NCI-H82 treated with DMSO at 0.1 percent for 48 hours (cell line): ENCODE measurements around the gene EDNRA.
"Not testable (repeated sequence)": the region's sequence is repeated elsewhere in the genome, so short reads cannot be mapped to it uniquely, and the experiment has no call there.

Source experiments
- DNase-seq: peaks from one replicate; lab custom pipeline; 2025; ENCODE audit not compliant: unreplicated experiment; lab: John Stamatoyannopoulos, UW

EDNRA gene

DNA sequence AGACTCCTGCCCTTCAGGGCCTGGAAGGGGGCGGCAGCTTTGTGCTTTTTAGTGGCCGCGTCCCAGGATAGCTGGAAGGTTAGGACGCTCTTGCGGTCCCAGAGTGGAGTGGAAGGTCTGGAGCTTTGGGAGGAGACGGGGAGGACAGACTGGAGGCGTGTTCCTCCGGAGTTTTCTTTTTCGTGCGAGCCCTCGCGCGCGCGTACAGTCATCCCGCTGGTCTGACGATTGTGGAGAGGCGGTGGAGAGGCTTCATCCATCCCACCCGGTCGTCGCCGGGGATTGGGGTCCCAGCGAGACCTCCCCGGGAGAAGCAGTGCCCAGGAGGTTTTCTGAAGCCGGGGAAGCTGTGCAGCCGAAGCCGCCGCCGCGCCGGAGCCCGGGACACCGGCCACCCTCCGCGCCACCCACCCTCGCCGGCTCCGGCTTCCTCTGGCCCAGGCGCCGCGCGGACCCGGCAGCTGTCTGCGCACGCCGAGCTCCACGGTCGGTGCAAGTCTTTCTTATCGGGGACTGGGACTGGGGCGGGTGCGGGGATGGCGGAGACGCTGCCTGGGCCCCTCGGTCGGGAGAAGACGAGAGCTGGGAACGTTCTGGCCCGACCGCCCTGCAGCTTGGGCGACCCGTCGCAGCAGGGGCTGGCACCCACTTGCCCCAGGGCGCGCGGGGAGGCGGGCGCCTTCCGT lies at the start of gene EDNRA:
TSS of gene EDNRA (plus strand) at position 207 of the 686 bp plus-strand sequence. CDS start 4,585 bp downstream, outside the sequence.
- DNase-seq = no peak

- DNase-seq = not testable (repeated sequence)
Measured at GRCh38 chr4:147434370-147434769, 46.5 kb upstream of the EDNRA start.

DNA sequence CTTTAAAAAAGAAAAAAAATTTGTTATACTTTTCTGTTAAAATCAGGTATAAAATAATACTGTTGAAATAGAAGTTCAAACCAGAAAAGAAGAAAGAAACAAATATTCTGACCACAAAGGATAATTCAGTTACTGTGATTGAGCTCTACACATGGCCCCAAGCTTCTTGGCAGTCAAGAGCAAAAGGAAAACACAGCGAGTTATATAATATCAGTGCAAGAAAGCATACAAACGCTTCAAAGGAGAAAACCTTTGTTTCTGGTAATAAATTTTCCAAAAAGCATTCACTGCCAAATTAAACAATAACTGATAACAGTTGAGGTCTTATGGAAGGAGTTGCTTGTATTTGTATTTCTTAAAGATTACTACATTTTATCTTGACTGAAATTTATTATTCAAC lies 40.5 kb upstream of the EDNRA start:
- DNase-seq = no peak

DNA sequence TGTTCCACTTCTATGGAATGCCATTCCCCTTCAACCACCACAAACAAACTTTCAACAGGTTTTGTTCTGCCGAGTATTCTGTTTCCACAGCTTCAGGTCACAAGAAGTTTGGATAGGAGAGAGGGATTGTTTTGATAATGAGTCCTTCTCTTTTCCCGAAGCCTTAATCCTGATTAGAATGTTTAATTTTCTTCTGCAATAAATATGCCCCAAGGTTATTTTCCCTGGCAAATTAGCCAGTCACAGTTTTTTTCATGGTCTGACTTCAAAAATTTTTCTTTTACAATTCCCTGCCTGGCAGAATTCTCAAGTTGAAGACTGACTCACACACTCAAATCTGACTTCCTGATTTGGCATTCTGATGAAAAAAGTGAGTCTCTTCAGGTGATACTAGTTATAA lies 33.1 kb upstream of the EDNRA start:
- no peak for DNase-seq

- no peak for DNase-seq
Measured at GRCh38 chr4:147453561-147454141, 27.2 kb upstream of the EDNRA start.

- DNase-seq = no peak
Measured at GRCh38 chr4:147456706-147457105, 24.2 kb upstream of the EDNRA start.

- DNase-seq = no peak
Measured at GRCh38 chr4:147461161-147461560, 19.7 kb upstream of the EDNRA start.

- DNase-seq = no peak
Measured at GRCh38 chr4:147463065-147463464, 17.8 kb upstream of the EDNRA start.

DNA sequence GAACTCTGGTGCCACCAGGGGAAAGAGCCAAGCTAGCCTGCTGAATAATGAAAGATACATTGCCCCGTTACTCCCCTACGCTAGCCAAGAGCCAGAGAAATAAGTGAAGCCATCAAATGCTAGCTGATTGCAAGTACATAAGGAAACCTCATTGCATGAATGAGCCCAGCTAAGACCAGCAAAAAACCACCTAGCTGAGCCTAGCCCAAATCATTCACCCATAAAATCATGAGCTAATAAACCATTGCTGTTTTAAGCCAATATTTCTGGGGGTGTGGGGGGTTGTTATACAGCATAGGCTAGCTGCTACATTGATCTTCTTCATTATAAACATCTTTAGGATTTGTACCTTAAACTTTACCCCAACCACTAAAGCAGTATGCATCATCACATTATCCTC lies 15.4 kb upstream of the EDNRA start:
- no peak for DNase-seq

- no peak for DNase-seq
Measured at GRCh38 chr4:147477439-147477838, 3.5 kb upstream of the EDNRA start.

DNA sequence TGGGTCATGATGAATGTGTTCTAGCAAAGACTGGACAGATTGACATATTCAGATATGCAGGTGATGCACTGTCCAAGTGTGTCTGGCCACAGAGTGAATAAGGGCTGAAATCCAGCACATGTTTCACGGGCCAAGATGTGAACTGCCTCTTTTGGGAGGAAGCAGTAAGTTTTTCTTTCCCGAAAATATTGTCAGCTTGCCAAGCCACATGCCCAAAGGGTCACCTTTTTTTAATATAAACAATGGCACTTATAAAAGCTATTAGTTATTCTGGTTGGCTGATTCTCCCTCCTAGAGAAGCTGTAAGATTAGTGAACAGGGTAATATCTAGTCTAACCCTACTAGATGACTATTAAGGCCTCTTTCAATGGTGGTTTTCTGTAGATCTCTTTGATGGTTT lies 1.5 kb upstream of the EDNRA start:
- DNase-seq = no peak

GRCh38 chr4:147479786-147480185 lies 1.1 kb upstream of the EDNRA start:
- DNase-seq = no peak

- no peak for DNase-seq
Measured at GRCh38 chr4:147480502-147480890, 401 bp upstream of the EDNRA start.

- no peak for DNase-seq
Measured at GRCh38 chr4:147481577-147482109, 746 bp downstream of the EDNRA start.

- DNase-seq = no peak
Measured at GRCh38 chr4:147482281-147482680, 1.4 kb downstream of the EDNRA start.

GRCh38 chr4:147485167-147485566 lies 4.3 kb downstream of the EDNRA start:
- DNase-seq = no peak

DNA sequence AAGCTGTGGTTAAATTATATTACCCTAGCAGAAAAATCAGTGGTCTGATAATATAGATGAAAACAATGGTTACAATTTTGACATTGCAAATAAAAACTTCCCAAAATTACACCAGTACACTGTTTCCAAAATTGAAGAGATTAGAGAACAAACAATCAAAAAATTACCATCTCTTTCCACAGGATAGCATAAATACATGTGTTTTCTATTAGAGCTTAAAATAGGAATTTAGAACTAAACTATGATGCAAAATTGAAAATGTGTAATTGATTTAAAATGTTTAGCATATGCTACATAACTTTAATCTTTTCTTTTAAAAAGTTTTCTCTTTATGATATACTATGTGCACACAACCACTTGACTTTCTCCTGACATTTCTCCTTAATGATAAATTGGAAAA lies 6.7 kb downstream of the EDNRA start:
- DNase-seq = no peak

- DNase-seq = no peak
Measured at GRCh38 chr4:147488556-147488955, 7.7 kb downstream of the EDNRA start.

GRCh38 chr4:147491086-147491485 lies 10.2 kb downstream of the EDNRA start:
- no peak for DNase-seq

DNA sequence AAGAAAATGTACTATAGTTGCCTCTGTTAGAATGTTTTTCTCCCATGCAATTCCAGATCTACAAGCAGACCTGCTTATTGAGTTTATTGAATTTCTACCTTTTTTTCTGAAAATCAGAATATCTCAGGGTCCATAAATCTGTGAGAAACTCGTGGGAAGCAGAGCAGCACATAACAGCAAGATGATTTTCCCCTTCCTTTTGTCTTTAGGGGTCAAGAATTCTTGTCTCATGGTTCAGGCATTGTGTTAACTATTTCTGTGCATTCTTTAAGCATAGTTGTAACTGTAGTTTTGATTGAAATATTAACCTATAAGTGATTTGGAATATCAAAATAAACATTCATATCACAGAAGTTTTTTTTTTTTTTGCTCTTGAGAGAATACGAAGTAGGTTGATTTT lies 11.4 kb downstream of the EDNRA start:
- DNase-seq = no peak

DNA sequence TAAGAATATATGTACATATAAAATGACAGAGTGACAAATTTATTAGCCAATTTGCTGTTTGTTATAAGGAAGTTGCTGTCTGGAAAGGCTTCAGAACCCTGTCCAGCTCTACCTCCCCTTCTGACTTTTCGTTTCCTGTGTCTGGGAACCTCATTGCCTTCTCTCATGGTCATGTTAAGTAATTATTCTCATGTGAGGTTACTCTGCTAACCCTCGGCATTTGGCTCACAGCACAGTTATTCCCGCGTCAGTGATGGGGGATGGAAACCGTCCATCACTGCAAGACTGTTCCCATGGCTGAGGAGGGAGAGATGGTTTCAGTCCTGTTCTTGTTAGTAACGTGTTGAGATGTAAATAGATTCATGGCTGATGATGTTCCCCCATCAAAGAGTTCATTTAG lies 11.9 kb downstream of the EDNRA start:
- DNase-seq = no peak

DNA sequence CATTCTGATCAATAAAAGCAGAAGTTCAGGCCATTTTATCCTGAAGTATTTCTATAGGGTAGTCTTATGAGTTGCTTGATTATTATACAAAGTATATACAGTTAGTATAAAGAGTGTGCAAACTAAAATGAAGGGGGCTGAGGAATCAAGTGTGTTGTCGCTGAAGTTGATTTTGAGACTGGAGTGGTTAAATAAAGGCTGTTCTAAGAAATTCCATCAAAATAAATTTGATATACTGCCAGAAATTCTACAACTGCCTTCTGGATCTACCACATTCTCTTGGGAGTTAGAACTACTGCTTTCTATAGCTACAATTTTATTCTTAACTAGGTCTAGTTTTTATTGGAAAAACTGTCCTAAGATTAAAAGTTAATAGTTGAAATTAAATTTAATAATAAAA lies 12.4 kb downstream of the EDNRA start:
- DNase-seq = no peak

GRCh38 chr4:147494301-147494700 lies 13.4 kb downstream of the EDNRA start:
- no peak for DNase-seq
